ENCODE measurements around the gene DNM3. TPM values are rescaled to one million over a fixed set of nuclear protein-coding genes. Genes with fewer than 3 reads are reported as not detected.

DNM3 gene
- total and polyA plus RNA-seq, 2 of the 8 experiments (the other 6 are each of a cell fraction or from before 2014, with no cell fraction given): 2.0 to 8.5 TPM

GRCh38 chr1:172442404-172442803 is 601.1 kb downstream of the DNM3 start:
- H3K4me3 ChIP-seq (ENCODE audit: extremely low read depth in 1 of 4, insufficient read depth in 2 of 4, low read depth in 3 of 4, low read length in 4 of 4): no peak overlapping the region
- WGBS, 2 experiments (ENCODE audit: extremely low coverage in 1 of 2, insufficient coverage in 1 of 2, insufficient read length in 1 of 2, insufficient replicate concordance in 2 of 2, low coverage in 1 of 2, low lambda C conversion rate in 2 of 2, missing lambda C conversion rate in 1 of 2): 81% methylated on average over 6 of the region's 6 CpGs; no CpG with 5 or more reads in 1 of the 2 experiments

More at GRCh38 chr1:172442404-172442803, 601.1 kb downstream of the DNM3 start:
- no peak overlapping the region for H2BK120ac ChIP-seq (replicated peaks; ENCODE audit: low read depth, low read length)
- H3K36me3 ChIP-seq (ENCODE audit: control insufficient read depth in 2 of 4, insufficient read depth in 4 of 4, low read length in 3 of 4): peaks cover 0 to 8% (median 3%) of the 10 kb centered on the region in 4 experiments; a peak in 4 of 8 replicates
- H2BK20ac ChIP-seq (ENCODE audit: low read length): no peak overlapping the region
- no peak overlapping the region for H3K4ac ChIP-seq (replicated peaks; ENCODE audit: insufficient read length, low read depth, low read length)
- no peak overlapping the region for H2BK12ac ChIP-seq (ENCODE audit: low read depth, low read length)
- no peak overlapping the region for H2AFZ ChIP-seq (ENCODE audit: low read length)
- no peaks in the 10 kb centered on the region for H3K27me3 ChIP-seq (replicated peaks in 1 of 4; ENCODE audit: control insufficient read depth in 3 of 4, extremely low read depth in 1 of 4, insufficient read depth in 3 of 4, low read length in 3 of 4)
- H4K8ac ChIP-seq (ENCODE audit: extremely low read depth, insufficient read depth, low read length): no peak overlapping the region
- H3K79me2 ChIP-seq (ENCODE audit: control insufficient read depth in 1 of 2, insufficient read depth in 2 of 2, low read length in 2 of 2): peaks cover 0 to 11% of the 10 kb centered on the region in 2 experiments; a peak in 3 of 4 replicates
- no peak overlapping the region; a peak in 1 of 4 replicates for H3K4me2 ChIP-seq (ENCODE audit: insufficient read depth in 1 of 2, low read depth in 2 of 2, low read length in 2 of 2)
- no peak overlapping the region for H3K9ac ChIP-seq (replicated peaks in 1 of 4; ENCODE audit: extremely low read depth in 1 of 4, low read depth in 3 of 4, low read length in 3 of 4)
- H3K56ac ChIP-seq (replicated peaks; ENCODE audit: insufficient read length, low read depth, low read length): no peak overlapping the region
- FAIRE-seq: no peak
- no peak overlapping the region for H4K91ac ChIP-seq (replicated peaks; ENCODE audit: insufficient read length, low read length)
- H3K14ac ChIP-seq (ENCODE audit: insufficient read length): no peak overlapping the region
- peaks cover 0 to 2% of the 10 kb centered on the region in 2 experiments for H4K20me1 ChIP-seq (replicated peaks in 1 of 2; ENCODE audit: control insufficient read depth in 1 of 2, insufficient read depth in 2 of 2, low read length in 2 of 2)
- no peak overlapping the region for H3K18ac ChIP-seq (ENCODE audit: extremely low read depth, low read length)
- TF ChIP-seq ASH2L (IDR thresholded peaks at IDR 0.05; ENCODE audit: low read length): no peak
- H3K79me1 ChIP-seq (ENCODE audit: low read depth, low read length): 0 out of 2 replicates have a peak, but pooled peaks cover 3% of the 10 kb centered on the region
- H3K27ac ChIP-seq (ENCODE audit: low read depth, low read length): no peak overlapping the region
- H2AK5ac ChIP-seq (ENCODE audit: low read depth, low read length): no peak overlapping the region
- H2BK5ac ChIP-seq (ENCODE audit: low read depth, low read length): no peak overlapping the region
- ChIA-PET CTCF (ENCODE audit: partially characterized antibody) (interaction anchor here (1.0 to 2.4 kb wide), 6 partner anchors 9 to 642 kb away, joined by 3 to 10 read pairs (median 4); no protein-coding TSS in a partner anchor), POLR2A (ENCODE audit: partially characterized antibody) (no interaction called here)
- no peaks in the 10 kb centered on the region for H3K4me1 ChIP-seq (replicated peaks in 1 of 4; ENCODE audit: control insufficient read depth in 3 of 4, insufficient read depth in 4 of 4, low read length in 3 of 4)
- H3K9me3 ChIP-seq (ENCODE audit: insufficient read depth in 2 of 2, low read depth in 1 of 2, low read length in 1 of 2): no peaks in the 10 kb centered on the region
- no peak overlapping the region for H2BK15ac ChIP-seq (ENCODE audit: low read length)
- H3K23ac ChIP-seq (ENCODE audit: insufficient read length): no peak overlapping the region
- H4K5ac ChIP-seq (ENCODE audit: insufficient read length, low read depth, low read length): no peak overlapping the region
- no peak for DNase-seq (ENCODE audit: low read depth in 1 of 2, low spot score in 2 of 2)
- H3K23me2 ChIP-seq (ENCODE audit: low read depth, low read length): no peaks in the 10 kb centered on the region

Data from H1 (cell line).